K562 (cell line): ENCODE results near the gene CKS2. TPM values are rescaled to one million over a fixed set of nuclear protein-coding genes. Genes with fewer than 3 reads are reported as not detected.

ENCODE experiments used
- EP400 ChIP-seq: fragments of 450-650 bp; IDR thresholded peaks from 2 replicates; pipeline ENCODE4 v1.6.1; 2017; ENCODE audit warnings: antibody characterized with exemption, mild to moderate bottlenecking, moderate library complexity
- ETV6 ChIP-seq, 3 experiments: fragments of 150-350 bp in 1 of 3; sonication (generic) in 1 of 3; formaldehyde crosslinking in 1 of 3; IDR thresholded peaks; 2 replicates each; pipeline versions ENCODE4 v1.6.1 to v1.8.0; 2014 to 2022; ENCODE audit warnings: borderline replicate concordance in 2 of 3, low read depth in 2 of 3, antibody characterized with exemption in 1 of 3, low read length in 1 of 3, mild to moderate bottlenecking in 1 of 3, missing genetic modification reagents in 1 of 3
- FOS ChIP-seq: IDR thresholded peaks from 3 replicates; pipeline ENCODE4 v1.6.1; 2011; ENCODE audit not compliant: insufficient read length; ENCODE audit errors: extremely low read depth
- HNRNPUL1 ChIP-seq: fragments of 200-400 bp; formaldehyde crosslinking; IDR thresholded peaks from 2 replicates; pipeline ENCODE4 v1.6.1; 2017; ENCODE audit warnings: low read length
- HOXB6 ChIP-seq: fragments of 250-450 bp; sonication (Bioruptor Pico); IDR thresholded peaks from 2 replicates; pipeline ENCODE4 v1.5.1; 2022; ENCODE audit warnings: mild to moderate bottlenecking, borderline replicate concordance
- MCM2 ChIP-seq: fragments of 450-650 bp; IDR thresholded peaks from 2 replicates; pipeline ENCODE4 v1.6.1; 2017; ENCODE audit warnings: low read depth, mild to moderate bottlenecking
- NRF1 ChIP-seq, 2 experiments: fragments of 450-650 bp; IDR thresholded peaks in 1 of 2; conservative IDR thresholded peaks in 1 of 2; 2 replicates each; pipeline ENCODE4 v1.6.1; 2014; ENCODE audit warnings: mild to moderate bottlenecking in 2 of 2
- TFE3 ChIP-seq: fragments of 450-650 bp; formaldehyde crosslinking; IDR thresholded peaks from 2 replicates; pipeline ENCODE4 v1.4.0; 2020; ENCODE audit warnings: mild to moderate bottlenecking, mixed read lengths
- ZEB2 ChIP-seq: fragments of 450-650 bp; IDR thresholded peaks from 2 replicates; pipeline ENCODE4 v1.6.1; 2016
- ZNF41 ChIP-seq: fragments of 250-450 bp; sonication (Bioruptor Pico); conservative IDR thresholded peaks from 2 replicates; pipeline ENCODE4 v1.4.0; 2020; ENCODE audit warnings: mild to moderate bottlenecking
- ZNF830 ChIP-seq: fragments of 250-450 bp; sonication (Bioruptor Pico); IDR thresholded peaks from 2 replicates; pipeline ENCODE4 v1.5.0; 2021; ENCODE audit warnings: mild to moderate bottlenecking
- polyA plus RNA-seq, 8 experiments: library from polyadenylated mRNA; depleted of rRNA in 4 of 8; stranded (reverse) in 5 of 8; unstranded in 3 of 8; fragments of >200 nt; fragmentation: Nextera tagmentation in 2 of 8; fragmentation: Illumina TruSeq in 1 of 8; extraction: Ambion mirVana in 2 of 8; extraction: Trizol in 1 of 8; gene quantifications; 2 replicates each; pipeline versions ENCODE4 v1.2.1 to v1.2.3, GENCODE V29; 2011 to 2014; ENCODE audit warnings: inconsistent platforms in 1 of 8, missing spikeins in 1 of 8
- total RNA-seq, 7 experiments: library from RNA; depleted of rRNA in 6 of 7; stranded (reverse); fragments of >200 nt in 6 of 7; fragmentation: Illumina TruSeq in 2 of 7; extraction: Trizol in 2 of 7; gene quantifications; 2 replicates each; pipeline versions ENCODE4 v1.2.1 to v1.2.3, GENCODE V29; 2011 to 2021; ENCODE audit warnings: low replicate concordance in 1 of 7

The CKS2 gene
- total and polyA plus RNA-seq, 9 of the 15 experiments (the other 6 are each of a cell fraction or from before 2014, with no cell fraction given): 123 to 941 (median 321) TPM

- TF ChIP-seq ZNF830: no peak
- no peak for TF ChIP-seq MCM2
- no peak for TF ChIP-seq NRF1 (conservative IDR thresholded peaks at IDR 0.05 in 1 of 2, IDR thresholded peaks at IDR 0.05 in 1 of 2)
- TF ChIP-seq HNRNPUL1: no peak
- TF ChIP-seq EP400: no peak
- no peak for TF ChIP-seq ZNF41 (CRISPR knock-in tag)
- TF ChIP-seq HOXB6 (CRISPR knock-in tag): no peak
- no peak for TF ChIP-seq TFE3 (CRISPR knock-in tag)
- no peak for TF ChIP-seq FOS
- TF ChIP-seq ETV6 (IDR thresholded peaks at IDR 0.05; ENCODE audit: borderline replicate concordance in 1 of 2, low read depth in 2 of 2, low read length in 1 of 2): no peak
- TF ChIP-seq ETV6 (CRISPR knock-in tag; IDR thresholded peaks at IDR 0.05; ENCODE audit: borderline replicate concordance): no peak
- no peak for TF ChIP-seq ZEB2
- TF ChIP-seq, all 486 proteins: peak for 0
These were observed 50.0 kb downstream of the CKS2 start (continued) for GRCh38 chr9:89361031-89361430.
